ENCODE results near the gene GPHB5. TPM values are rescaled to one million over a fixed set of nuclear protein-coding genes. Genes with fewer than 3 reads are reported as not detected.

The GPHB5 gene
- total and polyA plus RNA-seq, 9 of the 15 experiments (the other 6 are each of a cell fraction or from before 2014, with no cell fraction given): not detected

DNA sequence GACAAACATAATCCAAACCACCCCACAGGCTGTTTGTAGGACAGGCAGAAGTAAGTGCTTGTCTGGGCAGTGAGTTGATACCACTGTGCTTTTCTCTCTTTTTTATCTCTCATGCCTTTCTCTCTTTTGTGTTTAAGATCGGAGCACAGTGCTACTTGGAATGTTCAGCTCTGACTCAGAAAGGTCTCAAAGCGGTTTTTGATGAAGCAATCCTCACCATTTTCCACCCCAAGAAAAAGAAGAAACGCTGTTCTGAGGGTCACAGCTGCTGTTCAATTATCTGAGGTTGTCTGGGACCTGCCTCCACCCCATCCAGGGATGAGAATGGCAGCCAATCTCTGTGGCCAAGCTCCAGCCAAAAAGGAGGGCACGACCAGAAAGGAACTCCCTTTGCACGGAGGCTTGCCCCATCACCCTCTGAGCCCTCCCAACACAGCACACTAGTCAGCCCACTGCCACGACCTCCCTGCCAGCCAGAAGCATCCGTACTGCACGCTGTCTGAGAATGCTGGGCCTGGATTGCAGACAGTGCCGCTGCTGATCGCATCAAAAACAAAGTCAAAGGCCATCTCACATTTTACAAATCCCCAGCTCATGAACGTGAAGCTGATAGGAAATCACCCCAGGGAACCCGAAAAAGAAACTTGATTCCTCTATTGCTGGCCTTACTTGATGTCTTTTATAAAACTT lies 27.8 kb downstream of the GPHB5 start (continued):
- TF ChIP-seq, protein P1, sequence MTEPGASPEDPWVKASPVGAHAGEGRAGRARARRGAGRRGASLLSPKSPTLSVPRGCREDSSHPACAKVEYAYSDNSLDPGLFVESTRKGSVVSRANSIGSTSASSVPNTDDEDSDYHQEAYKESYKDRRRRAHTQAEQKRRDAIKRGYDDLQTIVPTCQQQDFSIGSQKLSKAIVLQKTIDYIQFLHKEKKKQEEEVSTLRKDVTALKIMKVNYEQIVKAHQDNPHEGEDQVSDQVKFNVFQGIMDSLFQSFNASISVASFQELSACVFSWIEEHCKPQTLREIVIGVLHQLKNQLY (CRISPR knock-in tag; conservative IDR thresholded peaks at IDR 0.05): no peak

DNA sequence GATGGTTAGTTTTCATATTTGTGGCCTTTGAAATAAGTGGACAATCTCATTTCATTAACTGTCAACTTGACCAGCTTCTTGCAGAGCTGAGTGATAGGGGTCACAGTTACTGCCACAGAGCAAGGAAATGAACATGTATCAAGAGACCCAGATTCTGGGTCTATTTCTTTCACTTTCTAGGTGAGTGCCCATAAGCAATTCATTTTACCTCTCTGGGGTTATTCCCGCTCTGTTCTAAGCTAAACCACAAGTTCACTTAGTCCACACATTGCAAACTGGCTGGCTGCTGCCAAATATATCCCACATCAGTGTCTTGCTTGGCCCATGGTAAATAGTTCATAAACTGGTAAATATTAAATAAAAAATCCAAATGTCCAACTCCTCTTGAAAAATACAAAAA lies 29.9 kb downstream of the GPHB5 start:
- no peak for FAIRE-seq

More for the DNA sequence above, 29.9 kb downstream of the GPHB5 start:
- no TSS peak for BruUV-seq (replicated peaks)
- DNase-seq (ENCODE audit: extremely low read depth in 1 of 4, low spot score in 3 of 4): no peak
- Histone ChIP-seq H3K9ac (ENCODE audit: insufficient read depth in 1 of 2, low read depth in 2 of 2, low read length in 2 of 2) (no peak overlapping the region), H3K79me2 (ENCODE audit: control insufficient read depth, insufficient read depth, low read length) (no peaks in the 10 kb centered on the region), H3K27ac (ENCODE audit: extremely low read depth, low read depth, low read length) (no peak overlapping the region), H3K4me1 (replicated peaks in 1 of 2; ENCODE audit: control insufficient read depth in 2 of 2, insufficient read depth in 2 of 2, low read length in 2 of 2) (no peaks in the 10 kb centered on the region), H3K9me3 (replicated peaks; ENCODE audit: control insufficient read depth, insufficient read depth, low read depth, low read length) (no peaks in the 10 kb centered on the region), H2AFZ (ENCODE audit: low read depth, low read length) (no peak overlapping the region), H3K27me3 (ENCODE audit: control insufficient read depth in 2 of 2, insufficient read depth in 2 of 2, low read length in 2 of 2) (0 out of 5 replicates have a peak, but pooled peaks cover 0 to 9% of the 10 kb centered on the region in 2 experiments), H3K36me3 (ENCODE audit: control insufficient read depth, insufficient read depth, low read length) (no peaks in the 10 kb centered on the region), H3K9me1 (ENCODE audit: control insufficient read depth, insufficient read depth, low read length) (no peaks in the 10 kb centered on the region), H3K4me3 (no peak overlapping the region), H3K4me2 (ENCODE audit: insufficient read depth, low read length) (no peak overlapping the region), H4K20me1 (replicated peaks; ENCODE audit: control insufficient read depth, insufficient read depth, low read length) (no peaks in the 10 kb centered on the region)
- in situ Hi-C loops (cut with MboI): loop anchor here (25.0 kb wide), 1 partner anchor 1402 kb away; no protein-coding TSS in a partner anchor
- no CpG with 5 or more reads among the region's 1 CpG for WGBS (ENCODE audit: insufficient coverage, low coverage, missing lambda C conversion rate)
- no peak for TF ChIP-seq PPARD (CRISPR knock-in tag; IDR thresholded peaks at IDR 0.05)
- CTCF ChIA-PET (ENCODE audit: low intra/inter-chr PET ratio): no interaction called here
- ATAC-seq: no peak
- intact Hi-C loops (cut with micrococcal nuclease): no loop called here
- POLR2A ChIA-PET: no interaction called here

All from K562 (cell line).